BLaER1 (cell line): Measurements from ENCODE around the gene INKA1.

Source experiments
- H3K27ac ChIP-seq: shearing (Covaris generic); formaldehyde crosslinking; 2 replicates; pipeline ENCODE4 v1.8.1; 2022
- H3K27me3 ChIP-seq: shearing (Covaris generic); formaldehyde crosslinking; 2 replicates; pipeline ENCODE4 v1.8.1; 2022
- H3K36me3 ChIP-seq: shearing (Covaris generic); formaldehyde crosslinking; 2 replicates; pipeline ENCODE4 v1.8.1; 2022
- H3K4me1 ChIP-seq: shearing (Covaris generic); formaldehyde crosslinking; 2 replicates; pipeline ENCODE4 v1.8.1; 2022
- H3K4me2 ChIP-seq: shearing (Covaris generic); formaldehyde crosslinking; 2 replicates; pipeline ENCODE4 v1.8.1; 2022
- H3K4me3 ChIP-seq: shearing (Covaris generic); formaldehyde crosslinking; 2 replicates; pipeline ENCODE4 v1.8.1; 2022
- H3K9ac ChIP-seq: shearing (Covaris generic); formaldehyde crosslinking; 2 replicates; pipeline ENCODE4 v1.8.1; 2022
- H3K9me3 ChIP-seq: shearing (Covaris generic); formaldehyde crosslinking; 2 replicates; pipeline ENCODE4 v1.8.1; 2022
- H4K20me1 ChIP-seq: shearing (Covaris generic); formaldehyde crosslinking; 2 replicates; pipeline ENCODE4 v1.8.1; 2022
- Cebpa-rat ChIP-seq: shearing (Covaris generic); IDR thresholded peaks from 2 replicates; pipeline ENCODE4 v1.8.1; 2022

INKA1 gene

GRCh38 chr3:49802719-49803464 is at the start of gene INKA1:
Gene INKA1, plus strand, starts transcription at chr3:49803261. Its CDS starts 132 bp downstream, at chr3:49803393.
- Histone ChIP-seq H3K36me3 (0 out of 2 replicates have a peak, but pooled peaks cover under 1% of the 10 kb centered on the region), H3K9ac (peak within 1 kb of the TSS; percentile 99), H3K9me3 (no peaks in the 10 kb centered on the region), H3K4me2 (peak within 1 kb of the TSS; percentile 97), H3K27ac (peak within 1 kb of the TSS; percentile 100), H3K4me3 (peak within 1 kb of the TSS; percentile 89), H3K4me1 (peaks cover 47% of the 10 kb centered on the region), H3K27me3 (peaks cover 13% of the 10 kb centered on the region), H4K20me1 (no peaks in the 10 kb centered on the region)
- no peak for TF ChIP-seq Cebpa-rat

GRCh38 chr3:49754536-49754935 is 48.5 kb upstream of the INKA1 start:
- H3K4me2 ChIP-seq: no peak overlapping the region
- no peak overlapping the region for H3K27ac ChIP-seq
- no peak for TF ChIP-seq Cebpa-rat
- no peak overlapping the region for H3K9ac ChIP-seq
- peaks cover 10% of the 10 kb centered on the region for H3K4me1 ChIP-seq
- no peaks in the 10 kb centered on the region for H3K9me3 ChIP-seq
- peaks cover 45% of the 10 kb centered on the region for H3K36me3 ChIP-seq
- no peaks in the 10 kb centered on the region for H3K27me3 ChIP-seq
- peaks cover 100% of the 10 kb centered on the region for H4K20me1 ChIP-seq
- H3K4me3 ChIP-seq: no peak overlapping the region

GRCh38 chr3:49756036-49756435 is 47.0 kb upstream of the INKA1 start:
- Histone ChIP-seq H3K27ac (no peak overlapping the region), H3K27me3 (no peaks in the 10 kb centered on the region), H3K4me2 (no peak overlapping the region), H3K36me3 (peaks cover 43% of the 10 kb centered on the region), H3K4me3 (no peak overlapping the region), H3K4me1 (peaks cover 10% of the 10 kb centered on the region), H3K9ac (no peak overlapping the region), H4K20me1 (peaks cover 100% of the 10 kb centered on the region), H3K9me3 (no peaks in the 10 kb centered on the region)
- TF ChIP-seq Cebpa-rat: no peak

- Histone ChIP-seq H3K9me3 (no peaks in the 10 kb centered on the region), H3K27ac (no peak overlapping the region), H3K9ac (no peak overlapping the region), H3K27me3 (no peaks in the 10 kb centered on the region), H3K4me1 (peaks cover 10% of the 10 kb centered on the region), H3K4me2 (no peak overlapping the region), H3K36me3 (peaks cover 44% of the 10 kb centered on the region), H4K20me1 (peaks cover 100% of the 10 kb centered on the region), H3K4me3 (no peak overlapping the region)
- TF ChIP-seq Cebpa-rat: no peak
Measured at GRCh38 chr3:49757197-49757596, 45.9 kb upstream of the INKA1 start.

- Histone ChIP-seq H3K4me2 (no peak overlapping the region), H3K9me3 (no peaks in the 10 kb centered on the region), H3K27ac (no peak overlapping the region), H3K36me3 (peaks cover 48% of the 10 kb centered on the region), H4K20me1 (peaks cover 100% of the 10 kb centered on the region), H3K27me3 (no peaks in the 10 kb centered on the region), H3K9ac (no peak overlapping the region), H3K4me1 (peaks cover 10% of the 10 kb centered on the region), H3K4me3 (no peak overlapping the region)
- TF ChIP-seq Cebpa-rat: no peak
Measured at GRCh38 chr3:49759226-49759625, 43.8 kb upstream of the INKA1 start.

GRCh38 chr3:49761661-49762060 is 41.4 kb upstream of the INKA1 start:
- Histone ChIP-seq H3K9me3 (no peaks in the 10 kb centered on the region), H4K20me1 (peaks cover 100% of the 10 kb centered on the region), H3K4me1 (peaks cover 10% of the 10 kb centered on the region), H3K27ac (no peak overlapping the region), H3K4me2 (no peak overlapping the region), H3K4me3 (no peak overlapping the region), H3K36me3 (peaks cover 69% of the 10 kb centered on the region), H3K27me3 (no peaks in the 10 kb centered on the region), H3K9ac (no peak overlapping the region)
- no peak for TF ChIP-seq Cebpa-rat

GRCh38 chr3:49763981-49764380 is 39.1 kb upstream of the INKA1 start:
- Histone ChIP-seq H3K4me1 (no peaks in the 10 kb centered on the region), H3K4me3 (no peak overlapping the region), H3K9me3 (no peaks in the 10 kb centered on the region), H3K27ac (no peak overlapping the region), H3K36me3 (peaks cover 74% of the 10 kb centered on the region), H3K4me2 (no peak overlapping the region), H3K9ac (no peak overlapping the region), H4K20me1 (peaks cover 100% of the 10 kb centered on the region), H3K27me3 (no peaks in the 10 kb centered on the region)
- TF ChIP-seq Cebpa-rat: no peak

- no peak overlapping the region for H3K4me2 ChIP-seq
- no peak overlapping the region for H3K4me3 ChIP-seq
- peaks cover 100% of the 10 kb centered on the region for H4K20me1 ChIP-seq
- H3K9me3 ChIP-seq: no peaks in the 10 kb centered on the region
- no peak overlapping the region for H3K27ac ChIP-seq
- no peaks in the 10 kb centered on the region for H3K4me1 ChIP-seq
- no peak overlapping the region for H3K9ac ChIP-seq
- H3K36me3 ChIP-seq: peaks cover 61% of the 10 kb centered on the region
- TF ChIP-seq Cebpa-rat: no peak
- H3K27me3 ChIP-seq: no peaks in the 10 kb centered on the region
Measured at GRCh38 chr3:49769286-49769915, 33.7 kb upstream of the INKA1 start.

GRCh38 chr3:49769926-49770325 is 33.1 kb upstream of the INKA1 start:
- H3K9me3 ChIP-seq: no peaks in the 10 kb centered on the region
- peaks cover 56% of the 10 kb centered on the region for H3K36me3 ChIP-seq

GRCh38 chr3:49771340-49771938 is 31.6 kb upstream of the INKA1 start:
- TF ChIP-seq Cebpa-rat: no peak
- Histone ChIP-seq H3K27ac (no peak overlapping the region), H3K36me3 (peaks cover 58% of the 10 kb centered on the region), H3K27me3 (no peaks in the 10 kb centered on the region), H3K4me3 (no peak overlapping the region), H4K20me1 (peaks cover 100% of the 10 kb centered on the region), H3K9me3 (no peaks in the 10 kb centered on the region), H3K4me2 (no peak overlapping the region), H3K4me1 (no peaks in the 10 kb centered on the region), H3K9ac (no peak overlapping the region)

More at GRCh38 chr3:49769926-49770325, 33.1 kb upstream of the INKA1 start:
- Histone ChIP-seq H4K20me1 (peaks cover 100% of the 10 kb centered on the region), H3K9ac (no peak overlapping the region), H3K4me3 (no peak overlapping the region), H3K27ac (no peak overlapping the region), H3K4me2 (no peak overlapping the region), H3K4me1 (no peaks in the 10 kb centered on the region), H3K27me3 (no peaks in the 10 kb centered on the region)
- no peak for TF ChIP-seq Cebpa-rat
